Endothelial cell of umbilical vein (primary cell): Measurements from ENCODE around the gene GRM5. TPM values are rescaled to one million over a fixed set of nuclear protein-coding genes. Genes with fewer than 3 reads are reported as not detected.

ENCODE experiments used
- BruUV-seq: library from RNA; stranded (reverse); fragments of 400-500 nt; replicated peaks from 2 replicates; lab custom pipeline; 2021; lab: Mats Ljungman, UMichigan
- CTCF ChIA-PET: fragments of 300-600, 350-600 bp; sonication (Branson Sonifier 250); formaldehyde crosslinking; loops from one replicate; lab custom pipeline; 2021; ENCODE audit warnings: antibody characterized with exemption, inconsistent platforms; lab: Charles Lee
- POLR2A ChIA-PET: fragments of 300-600, 350-600 bp; sonication (Branson Sonifier 250); formaldehyde crosslinking; loops from one replicate; lab custom pipeline; 2021; ENCODE audit warnings: antibody characterized with exemption, inconsistent platforms; lab: Charles Lee
- DNase-seq: peaks from one replicate; pipeline ENCODE4 v3.0.0-alpha.2; 2011; ENCODE audit warnings: low read depth, low spot score
- FAIRE-seq: peaks from 2 replicates; lab custom pipeline; 2011; peaks lifted over from hg19 to GRCh38; lab: Jason Lieb, UNC
- H2AFZ ChIP-seq: 2 replicates; pipeline ENCODE4 v1.6.0; 2012; ENCODE audit warnings: low read depth, low read length, control low read depth, inconsistent platforms
- H3K27ac ChIP-seq: 2 replicates; pipeline ENCODE4 v1.5.1; 2011; ENCODE audit warnings: low read depth, mild to moderate bottlenecking, control low read depth, low read length, moderate library complexity; ENCODE audit not compliant: insufficient read depth
- H3K27me3 ChIP-seq, 2 experiments: 2 replicates each; pipeline versions ENCODE4 v1.6.0 to v1.6.1; 2011; ENCODE audit warnings: low read length in 2 of 2, mixed read lengths in 1 of 2; ENCODE audit not compliant: control insufficient read depth in 2 of 2, insufficient read depth in 2 of 2
- H3K36me3 ChIP-seq, 2 experiments: 2 replicates in 1 of 2; 3 replicates in 1 of 2; pipeline ENCODE4 v1.5.1; 2011; ENCODE audit warnings: low read length in 2 of 2, mild to moderate bottlenecking in 1 of 2, moderate library complexity in 1 of 2; ENCODE audit not compliant: control insufficient read depth in 2 of 2, insufficient read depth in 2 of 2; ENCODE audit errors: extremely low read depth in 1 of 2
- H3K4me1 ChIP-seq: 3 replicates; pipeline ENCODE4 v1.5.1; 2011; ENCODE audit warnings: mild to moderate bottlenecking, low read length; ENCODE audit not compliant: control insufficient read depth, insufficient read depth; ENCODE audit errors: extremely low read depth
- H3K4me2 ChIP-seq: 2 replicates; pipeline ENCODE4 v1.6.1; 2011; ENCODE audit warnings: low read length, control low read depth, mixed read lengths; ENCODE audit not compliant: insufficient read depth
- H3K4me3 ChIP-seq, 3 experiments: fragments of 200-600 bp in 1 of 3; sonication (generic), shearing (Covaris generic) in 1 of 3; replicated peaks in 1 of 3; 2 replicates each; pipeline ENCODE4 v1.5.1; 2011 to 2016; ENCODE audit warnings: control low read depth in 3 of 3, low read length in 3 of 3, mild to moderate bottlenecking in 2 of 3, inconsistent platforms in 1 of 3, low read depth in 1 of 3, moderate library complexity in 1 of 3; ENCODE audit not compliant: insufficient read depth in 1 of 3
- H3K79me2 ChIP-seq: 2 replicates; pipeline ENCODE4 v1.6.0; 2012; ENCODE audit warnings: low read length, inconsistent platforms; ENCODE audit not compliant: control insufficient read depth, insufficient read depth
- H3K9ac ChIP-seq: replicated peaks from 2 replicates; pipeline ENCODE3; 2011; ENCODE audit warnings: low read length, control low read depth; ENCODE audit not compliant: insufficient read depth; ENCODE audit errors: extremely low read depth
- H3K9me1 ChIP-seq: replicated peaks from 3 replicates; pipeline ENCODE4 v1.6.0; 2011; ENCODE audit warnings: mild to moderate bottlenecking, low read length; ENCODE audit not compliant: control insufficient read depth, insufficient read depth; ENCODE audit errors: extremely low read depth
- H3K9me3 ChIP-seq: replicated peaks from 2 replicates; pipeline ENCODE4 v1.5.1; 2012; ENCODE audit warnings: low read length, inconsistent platforms; ENCODE audit not compliant: control insufficient read depth, insufficient read depth
- H4K20me1 ChIP-seq: replicated peaks from 2 replicates; pipeline ENCODE3; 2011; ENCODE audit warnings: mild to moderate bottlenecking, low read length; ENCODE audit not compliant: control insufficient read depth, insufficient read depth; ENCODE audit errors: extremely low read depth
- EZH2 ChIP-seq: IDR thresholded peaks from 2 replicates; pipeline ENCODE4 v1.6.1; 2012; ENCODE audit warnings: borderline replicate concordance, low read depth, mild to moderate bottlenecking, moderate library complexity, low read length, inconsistent platforms; ENCODE audit not compliant: severe bottlenecking
- FOS ChIP-seq: IDR thresholded peaks from 2 replicates; pipeline ENCODE4 v1.6.1; 2011; ENCODE audit warnings: mild to moderate bottlenecking, low read length, moderate library complexity, borderline replicate concordance; ENCODE audit not compliant: insufficient read depth
- GATA2 ChIP-seq: IDR thresholded peaks from 2 replicates; pipeline ENCODE4 v1.7.0; 2011; ENCODE audit warnings: low read depth, mild to moderate bottlenecking, moderate library complexity, mixed read lengths, low read length; ENCODE audit not compliant: insufficient read length, insufficient read depth
- JUN ChIP-seq: IDR thresholded peaks from 2 replicates; pipeline ENCODE4 v1.6.1; 2011; ENCODE audit warnings: borderline replicate concordance, low read depth; ENCODE audit not compliant: insufficient read length, insufficient read depth
- MYC ChIP-seq: IDR thresholded peaks from one replicate; pipeline ENCODE4 v1.6.1; 2011; ENCODE audit warnings: mild to moderate bottlenecking, low read depth, low read length
- POLR2A ChIP-seq: IDR thresholded peaks from 2 replicates; pipeline ENCODE4 v1.6.1; 2012; ENCODE audit warnings: low read depth, mild to moderate bottlenecking, control low read depth, low read length
- POLR2AphosphoS5 ChIP-seq: IDR thresholded peaks from 2 replicates; pipeline ENCODE4 v1.6.1; 2012; ENCODE audit warnings: low read depth, mild to moderate bottlenecking, control low read depth, low read length, moderate library complexity; ENCODE audit not compliant: insufficient read depth
- dilution Hi-C: fragments of 300-500 bp; cut with MboI; formaldehyde crosslinking; loops from one replicate; pipeline ENCODE4 v1.15.0; 2019; ENCODE audit warnings: low sequenced_read_pairs; ENCODE audit not compliant: extremely low pct_ligation_motif_present
- intact Hi-C: fragments of 100-400 bp; cut with micrococcal nuclease; formaldehyde crosslinking; loops from one replicate; pipeline ENCODE4 v1.10.0; 2022
- polyA plus RNA-seq, 4 experiments: library from polyadenylated mRNA; depleted of rRNA in 3 of 4; stranded (reverse) in 3 of 4; unstranded in 1 of 4; fragments of >200 nt; gene quantifications; 2 replicates each; pipeline versions ENCODE4 v1.2.1 to v1.2.3, GENCODE V29; 2011 to 2012; ENCODE audit warnings: missing spikeins in 1 of 4
- total RNA-seq: library from RNA; stranded (reverse); gene quantifications from 2 replicates; pipeline ENCODE4 v1.2.3, GENCODE V29; 2021
- TF ChIP-seq, protein P1 (sequence below), 2 donors: IDR thresholded peaks; 1 replicate in 1 of 2; 2 replicates in 1 of 2; pipeline ENCODE4 v1.5.1; 2011; ENCODE audit warnings: low read length in 2 of 2, mild to moderate bottlenecking in 2 of 2, moderate library complexity in 2 of 2, control low read depth in 1 of 2, inconsistent platforms in 1 of 2, low read depth in 1 of 2; ENCODE audit not compliant: insufficient read depth in 1 of 2; ENCODE audit errors: extremely low read depth in 1 of 2
- TF ChIP-seq, protein P2 (sequence below): IDR thresholded peaks from 2 replicates; pipeline ENCODE4 v1.6.1; 2011; ENCODE audit not compliant: insufficient read depth, insufficient read length

Gene GRM5
- total and polyA plus RNA-seq, 2 donors (not counting 3 experiments of a cell fraction or from before 2014, with no cell fraction given), result 0.10 to 0.11 TPM

DNA sequence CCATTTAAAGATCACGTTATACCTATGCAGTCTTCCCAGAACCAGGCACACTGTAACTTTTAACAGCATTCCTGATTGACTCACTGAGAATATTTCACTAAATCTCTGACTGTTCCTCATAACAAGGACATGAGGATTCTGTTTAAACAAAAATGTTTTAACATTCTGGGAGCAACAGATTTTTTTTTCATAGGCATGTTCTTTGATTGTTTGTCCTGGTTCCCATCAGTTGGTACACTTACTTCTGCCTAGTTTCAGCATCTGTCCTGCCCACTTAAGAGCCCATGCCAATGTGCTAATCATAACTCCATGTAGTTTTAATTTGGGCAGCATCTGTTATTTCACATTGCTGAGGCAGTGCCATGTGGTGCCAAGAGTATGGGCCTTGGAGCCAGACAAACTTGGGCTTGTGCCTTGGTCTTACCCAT lies 589.8 kb downstream of the GRM5 start:
- dilution Hi-C loops, result no loop called here
- FAIRE-seq, result no peak
- H2AFZ ChIP-seq, result no peak overlapping the region

DNA sequence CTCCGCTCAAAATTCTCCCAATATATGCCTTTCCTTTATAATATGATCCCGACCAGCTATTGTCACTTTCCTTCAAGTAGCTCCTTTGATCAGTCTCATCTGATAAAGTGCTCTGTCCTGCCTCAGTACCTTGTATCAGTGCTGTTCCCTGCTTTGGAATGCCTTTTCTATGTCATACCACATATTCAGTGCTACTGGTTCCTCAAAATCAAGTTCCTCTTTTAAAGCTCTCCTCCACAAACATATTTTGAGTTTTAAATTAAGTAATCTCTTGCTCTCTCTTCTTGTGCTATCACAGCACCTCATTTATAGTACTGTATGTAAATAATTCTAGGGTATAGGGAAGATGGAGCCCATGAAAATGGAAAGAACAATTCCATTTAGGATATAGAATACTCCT lies 591.1 kb downstream of the GRM5 start:
- no peak for DNase-seq
- no peak for FAIRE-seq
- no peak overlapping the region for H3K9ac ChIP-seq
- H3K4me2 ChIP-seq, result no peak overlapping the region
- dilution Hi-C loops (no loop called here), intact Hi-C loops (no loop called here)
- ChIA-PET POLR2A (no interaction called here), CTCF (interaction anchor here (1.7 kb wide), 1 partner anchor 10 kb away, joined by 8 read pairs; no protein-coding TSS in a partner anchor)
- no peaks in the 10 kb centered on the region for H3K9me3 ChIP-seq
- no peaks in the 10 kb centered on the region for H3K9me1 ChIP-seq
- H2AFZ ChIP-seq, result no peak overlapping the region
- no TSS peak for BruUV-seq
- no peaks in the 10 kb centered on the region for H3K36me3 ChIP-seq
- no peaks in the 10 kb centered on the region for H3K4me1 ChIP-seq
- H4K20me1 ChIP-seq, result no peaks in the 10 kb centered on the region
- H3K79me2 ChIP-seq, result no peaks in the 10 kb centered on the region
- no peak overlapping the region for H3K4me3 ChIP-seq
- no peak overlapping the region for H3K27ac ChIP-seq
- TF ChIP-seq FOS, result no peak
- no peak for TF ChIP-seq POLR2A
- TF ChIP-seq GATA2, result no peak
- no peak for TF ChIP-seq EZH2
- TF ChIP-seq, protein P1, sequence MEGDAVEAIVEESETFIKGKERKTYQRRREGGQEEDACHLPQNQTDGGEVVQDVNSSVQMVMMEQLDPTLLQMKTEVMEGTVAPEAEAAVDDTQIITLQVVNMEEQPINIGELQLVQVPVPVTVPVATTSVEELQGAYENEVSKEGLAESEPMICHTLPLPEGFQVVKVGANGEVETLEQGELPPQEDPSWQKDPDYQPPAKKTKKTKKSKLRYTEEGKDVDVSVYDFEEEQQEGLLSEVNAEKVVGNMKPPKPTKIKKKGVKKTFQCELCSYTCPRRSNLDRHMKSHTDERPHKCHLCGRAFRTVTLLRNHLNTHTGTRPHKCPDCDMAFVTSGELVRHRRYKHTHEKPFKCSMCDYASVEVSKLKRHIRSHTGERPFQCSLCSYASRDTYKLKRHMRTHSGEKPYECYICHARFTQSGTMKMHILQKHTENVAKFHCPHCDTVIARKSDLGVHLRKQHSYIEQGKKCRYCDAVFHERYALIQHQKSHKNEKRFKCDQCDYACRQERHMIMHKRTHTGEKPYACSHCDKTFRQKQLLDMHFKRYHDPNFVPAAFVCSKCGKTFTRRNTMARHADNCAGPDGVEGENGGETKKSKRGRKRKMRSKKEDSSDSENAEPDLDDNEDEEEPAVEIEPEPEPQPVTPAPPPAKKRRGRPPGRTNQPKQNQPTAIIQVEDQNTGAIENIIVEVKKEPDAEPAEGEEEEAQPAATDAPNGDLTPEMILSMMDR (IDR thresholded peaks at IDR 0.05; ENCODE audit: extremely low read depth in 1 of 2, insufficient read depth in 1 of 2, low read depth in 1 of 2, low read length in 2 of 2), result no peak
- no peak for TF ChIP-seq JUN
- no peak for TF ChIP-seq POLR2AphosphoS5
- TF ChIP-seq MYC, result no peak
- TF ChIP-seq, protein P2, sequence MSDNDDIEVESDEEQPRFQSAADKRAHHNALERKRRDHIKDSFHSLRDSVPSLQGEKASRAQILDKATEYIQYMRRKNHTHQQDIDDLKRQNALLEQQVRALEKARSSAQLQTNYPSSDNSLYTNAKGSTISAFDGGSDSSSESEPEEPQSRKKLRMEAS, result no peak
- H3K27me3 ChIP-seq, result no peaks in the 10 kb centered on the region

More for the DNA sequence above, 589.8 kb downstream of the GRM5 start:
- Histone ChIP-seq H3K9me1 (no peaks in the 10 kb centered on the region), H3K9me3 (no peaks in the 10 kb centered on the region), H3K9ac (no peak overlapping the region), H4K20me1 (no peaks in the 10 kb centered on the region), H3K4me1 (no peaks in the 10 kb centered on the region), H3K27me3 (no peaks in the 10 kb centered on the region), H3K4me3 (no peak overlapping the region), H3K36me3 (no peaks in the 10 kb centered on the region), H3K4me2 (no peak overlapping the region), H3K79me2 (no peaks in the 10 kb centered on the region), H3K27ac (no peak overlapping the region)
- TF ChIP-seq FOS, result no peak
- TF ChIP-seq, protein P2, result no peak
- DNase-seq, result no peak
- intact Hi-C loops, result no loop called here
- BruUV-seq, result no TSS peak
- CTCF ChIA-PET, result no interaction called here
- POLR2A ChIA-PET, result no interaction called here
